Frontal cortex (tissue), 4 donors: ENCODE measurements around the gene TBC1D22A. TPM values are rescaled to one million over a fixed set of nuclear protein-coding genes. Genes with fewer than 3 reads are reported as not detected.
"Not testable (repeated sequence)": the region's sequence is repeated elsewhere in the genome, so short reads cannot be mapped to it uniquely, and the experiment has no call there.

Experiments used
- DNase-seq, 2 donors: peaks; one replicate each; pipeline ENCODE4 v3.0.0; 2012; ENCODE audit warnings: low spot score in 2 of 2
- FAIRE-seq: peaks from 2 replicates; lab custom pipeline; 2012; peaks lifted over from hg19 to GRCh38; lab: Jason Lieb, UNC
- total RNA-seq: library from RNA; depleted of rRNA; stranded (reverse); fragments of >200 nt; gene quantifications from one replicate; pipeline ENCODE4 v1.2.3, GENCODE V29; 2014
- donor health status: control.
- donor health status: control.
- donor health status: control.

Gene TBC1D22A
- total RNA-seq, 1 donor from 2014 or later: 5.3 TPM

DNA sequence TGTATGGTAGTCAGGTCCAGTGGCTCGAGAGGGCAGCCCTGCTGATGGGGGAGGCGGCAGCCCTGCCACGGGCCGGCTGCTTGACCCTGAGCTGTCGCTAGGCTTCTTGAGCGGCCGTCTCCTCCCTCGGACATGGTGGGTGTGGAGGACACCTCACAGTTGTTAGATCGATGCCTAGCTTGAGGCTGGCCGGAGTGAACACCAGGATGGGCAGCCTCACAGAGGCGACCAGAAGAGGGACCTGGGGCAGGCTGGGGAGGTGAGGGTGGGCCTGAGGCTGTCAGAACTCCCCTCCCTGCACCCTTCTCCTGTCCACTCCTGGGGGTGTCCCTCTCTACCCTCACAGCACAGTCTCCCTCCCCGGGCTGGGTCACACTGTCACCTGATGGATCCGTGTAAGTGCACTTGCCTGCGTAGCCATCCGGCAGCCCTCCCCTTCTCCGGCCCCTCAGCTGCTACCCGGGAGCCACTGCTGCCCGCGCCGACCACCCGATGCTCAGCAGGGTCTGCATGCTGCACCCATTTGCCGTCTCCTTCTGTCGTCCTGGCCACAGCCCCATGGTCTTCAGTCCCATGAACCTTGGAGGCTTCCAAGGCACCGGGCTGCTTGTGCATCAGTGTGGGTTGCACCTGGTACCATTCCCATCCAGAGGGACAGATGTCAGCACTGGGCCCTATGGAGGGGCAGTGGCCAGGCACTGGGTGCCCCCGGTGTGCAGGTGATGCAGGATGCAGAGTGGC is 394.1 kb downstream of the TBC1D22A start:
- FAIRE-seq: no peak
- DNase-seq: no peak

GRCh38 chr22:47157093-47157420 is 394.6 kb downstream of the TBC1D22A start:
- DNase-seq (no peak), FAIRE-seq (no peak)

GRCh38 chr22:47157486-47158270 is 395.2 kb downstream of the TBC1D22A start:
- no peak for DNase-seq
- FAIRE-seq: no peak

GRCh38 chr22:47158457-47158856 is 396.0 kb downstream of the TBC1D22A start:
- no peak for FAIRE-seq
- no peak for DNase-seq

DNA sequence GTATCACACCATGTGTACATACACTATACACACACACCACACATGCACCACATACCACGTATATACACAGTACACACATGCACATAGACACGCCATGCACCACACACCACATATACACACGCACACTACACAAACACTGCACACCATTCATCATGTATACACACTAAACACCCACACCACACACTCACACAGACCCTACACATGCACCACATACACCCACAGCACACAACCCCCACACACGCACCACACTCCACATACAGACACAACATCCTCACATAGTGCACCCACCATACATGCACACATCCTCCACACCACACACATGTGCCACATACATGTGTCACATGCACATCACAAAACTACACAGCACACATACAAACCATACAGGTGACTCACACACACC is 397.1 kb downstream of the TBC1D22A start:
- DNase-seq (no peak), FAIRE-seq (no peak)

- DNase-seq (no peak), FAIRE-seq (no peak)
These were observed 397.7 kb downstream of the TBC1D22A start for GRCh38 chr22:47160141-47160541.

GRCh38 chr22:47160781-47161520 is 398.5 kb downstream of the TBC1D22A start:
- no peak for DNase-seq
- no peak for FAIRE-seq

GRCh38 chr22:47161631-47162030 is 399.2 kb downstream of the TBC1D22A start:
- no peak for DNase-seq
- no peak for FAIRE-seq

DNA sequence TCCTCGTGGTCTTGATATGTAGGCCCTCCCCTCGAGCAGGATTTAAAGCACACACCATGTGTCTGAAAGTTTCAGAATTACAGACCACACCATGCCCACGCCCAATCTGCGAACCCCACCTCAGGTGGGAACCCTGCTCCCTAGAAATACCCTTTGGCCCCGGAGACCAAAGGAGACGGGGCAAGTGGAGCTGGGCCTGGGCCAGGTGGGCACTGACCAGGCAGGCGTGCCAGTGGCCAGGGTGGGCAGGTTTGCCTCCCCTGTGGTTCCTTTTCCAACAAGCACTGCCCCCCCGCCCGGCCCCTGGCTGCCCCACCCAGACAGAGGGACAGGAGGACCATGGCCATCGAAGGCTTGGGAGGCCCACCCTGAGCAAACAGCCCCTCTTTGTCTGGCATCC is 400.4 kb downstream of the TBC1D22A start:
- DNase-seq: no peak
- FAIRE-seq: no peak

DNA sequence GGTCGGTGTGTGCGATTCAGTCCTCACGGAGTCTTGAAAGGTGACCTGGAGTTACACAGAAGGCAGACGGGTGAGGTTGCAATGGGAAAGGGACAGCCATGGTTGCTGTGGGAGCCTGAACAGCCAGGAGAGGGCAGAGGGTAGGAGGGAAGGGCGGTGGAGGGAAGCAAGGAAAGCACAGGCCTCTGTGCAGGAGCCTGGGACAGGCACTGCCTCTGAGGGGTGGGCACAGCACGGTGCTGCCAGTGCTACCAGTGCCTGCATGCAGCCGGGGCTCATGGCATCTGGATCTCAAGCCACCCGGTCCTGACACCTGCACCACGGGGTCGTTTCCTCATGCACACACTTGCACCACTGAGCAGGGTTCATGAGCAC is 401.0 kb downstream of the TBC1D22A start:
- FAIRE-seq: no peak
- no peak for DNase-seq

DNA sequence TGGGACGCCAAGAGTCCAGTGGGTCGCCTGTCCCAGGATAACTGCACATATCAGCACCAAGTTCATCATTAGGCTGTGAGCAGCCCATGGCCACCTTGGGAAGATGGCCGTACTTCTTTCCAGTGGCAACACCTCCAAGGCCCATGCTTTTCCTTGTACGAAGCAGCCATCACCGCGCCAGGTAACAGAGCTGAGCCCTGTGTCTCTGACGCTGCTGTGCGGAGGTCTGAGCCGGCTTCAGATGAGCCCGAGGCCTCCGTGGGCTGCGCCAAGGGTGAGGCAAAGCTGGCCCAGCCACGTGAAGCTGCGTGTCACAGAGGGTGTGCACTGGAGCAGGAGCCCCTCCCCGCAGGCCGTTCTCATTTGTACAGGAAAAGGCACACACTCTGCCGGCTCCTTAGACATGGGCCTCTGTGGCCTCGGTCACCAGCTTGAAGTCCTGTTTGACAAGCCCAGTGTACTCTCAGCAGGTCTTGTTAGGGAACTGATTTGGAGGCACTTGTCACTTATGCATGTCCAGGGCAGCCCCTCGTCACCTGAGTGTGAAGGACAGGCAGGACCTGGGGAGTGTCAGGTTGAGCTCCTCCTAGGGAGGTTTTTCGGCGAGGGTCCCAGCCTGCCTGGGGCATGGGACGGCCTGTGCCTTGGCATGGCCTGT is 401.5 kb downstream of the TBC1D22A start:
- DNase-seq (no peak), FAIRE-seq (no peak)

GRCh38 chr22:47164514-47165337 is 402.3 kb downstream of the TBC1D22A start:
- DNase-seq: no peak

DNA sequence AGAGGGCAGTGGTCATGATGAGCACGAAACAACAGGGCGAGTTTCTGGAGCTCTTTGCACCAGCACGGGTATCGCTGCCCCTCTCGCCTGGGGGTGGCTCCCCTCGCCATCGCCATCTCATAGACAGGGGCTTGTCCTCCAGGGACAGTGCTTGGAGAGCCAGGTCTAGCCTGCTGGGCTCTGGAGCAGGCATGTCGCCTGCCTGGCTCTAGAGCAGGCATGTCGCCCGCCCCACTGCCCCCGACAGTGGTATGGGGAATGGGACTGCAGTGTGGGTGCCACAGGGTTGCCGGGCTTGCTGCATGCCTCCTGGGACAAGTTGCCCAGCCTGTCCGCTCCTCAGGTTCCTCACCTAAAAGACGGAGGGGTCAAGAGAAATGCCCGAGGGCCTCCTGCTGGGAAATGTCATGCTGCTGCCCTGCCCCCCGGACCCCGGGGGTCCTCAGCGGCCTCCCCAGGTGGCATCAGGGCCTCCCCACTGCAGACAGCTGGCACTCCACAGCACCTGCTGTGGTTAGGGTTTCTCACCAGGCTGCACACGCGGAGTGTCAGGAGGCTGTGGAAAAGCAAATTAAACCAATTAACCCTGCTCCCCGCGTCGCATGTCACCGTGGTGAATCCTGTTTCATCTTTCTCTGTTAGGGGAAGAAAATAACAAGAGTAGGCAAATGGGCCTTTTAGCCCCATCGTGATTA is 403.0 kb downstream of the TBC1D22A start:
- DNase-seq: no peak

More at GRCh38 chr22:47164514-47165337, 402.3 kb downstream of the TBC1D22A start:
- FAIRE-seq: no peak

GRCh38 chr22:47166033-47166404 is 403.6 kb downstream of the TBC1D22A start:
- no peak for DNase-seq
- FAIRE-seq: no peak

More for the DNA sequence above, 403.0 kb downstream of the TBC1D22A start:
- no peak for FAIRE-seq

GRCh38 chr22:47166446-47167016 is 404.1 kb downstream of the TBC1D22A start:
- DNase-seq: no peak
- FAIRE-seq: no peak

GRCh38 chr22:47167056-47167455 is 404.6 kb downstream of the TBC1D22A start:
- DNase-seq: no peak
- no peak for FAIRE-seq

GRCh38 chr22:47167921-47168320 is 405.5 kb downstream of the TBC1D22A start:
- DNase-seq, FAIRE-seq: not testable (repeated sequence)

GRCh38 chr22:47168441-47168840 is 406.0 kb downstream of the TBC1D22A start:
- FAIRE-seq: no peak
- no peak for DNase-seq
